ENCODE data around the gene SMIM3. TPM values are rescaled to one million over a fixed set of nuclear protein-coding genes. Genes with fewer than 3 reads are reported as not detected.

The SMIM3 gene
- total RNA-seq: 9.0 to 13.0 TPM (median 12.5 TPM) in 3 replicates
- long read RNA-seq, transcript SMIM3-201 (2 exons, 2,332 nt): major isoform, 14 of 14 reads
- long read RNA-seq, partial matches to known transcripts: 0 of 14 reads
- long read RNA-seq, other reads (novel, unspliced or antisense): 0 of 14 reads

- Mint-ChIP-seq H3K4me1 (ENCODE audit: low read depth) (peaks cover 57% of the 10 kb centered on the region), H3K36me3 (ENCODE audit: low read depth) (no peaks in the 10 kb centered on the region), H3K9me3 (ENCODE audit: low read depth) (no peaks in the 10 kb centered on the region), H3K4me3 (ENCODE audit: unreplicated experiment) (peak within 1 kb of the TSS; percentile 91), H3K27me3 (ENCODE audit: low read depth) (no peaks in the 10 kb centered on the region), H3K27ac (ENCODE audit: unreplicated experiment) (peak within 1 kb of the TSS; percentile 82)
- TF ChIP-seq CTCF (IDR thresholded peaks at IDR 0.05): peak; percentile 75
- no peak for DNase-seq (ENCODE audit: low spot score)
Measured at GRCh38 chr5:150778517-150779396, at the start of gene SMIM3. TSS of gene SMIM3 (plus strand) at chr5:150778757. CDS start at chr5:150795441, 16,684 bp downstream.

GRCh38 chr5:150729859-150730258 lies 48.7 kb upstream of the SMIM3 start:
- H3K36me3 Mint-ChIP-seq (ENCODE audit: low read depth): peaks cover 26% of the 10 kb centered on the region
- no peak for TF ChIP-seq CTCF (IDR thresholded peaks at IDR 0.05)
- DNase-seq (ENCODE audit: low spot score): no peak
- H3K4me1 Mint-ChIP-seq (ENCODE audit: low read depth): no peaks in the 10 kb centered on the region
- H3K27me3 Mint-ChIP-seq (ENCODE audit: low read depth): no peaks in the 10 kb centered on the region
- H3K4me3 Mint-ChIP-seq (ENCODE audit: unreplicated experiment): no peak overlapping the region
- H3K9me3 Mint-ChIP-seq (ENCODE audit: low read depth): no peaks in the 10 kb centered on the region
- no peak overlapping the region for H3K27ac Mint-ChIP-seq (ENCODE audit: unreplicated experiment)

- peaks cover 30% of the 10 kb centered on the region for H3K36me3 Mint-ChIP-seq (ENCODE audit: low read depth)
- H3K9me3 Mint-ChIP-seq (ENCODE audit: low read depth): peaks cover 7% of the 10 kb centered on the region
- no peak for TF ChIP-seq CTCF (IDR thresholded peaks at IDR 0.05)
- H3K27ac Mint-ChIP-seq (ENCODE audit: unreplicated experiment): peak overlapping the region; percentile 30
- no peaks in the 10 kb centered on the region for H3K4me1 Mint-ChIP-seq (ENCODE audit: low read depth)
- no peak for DNase-seq (ENCODE audit: low spot score)
- no peaks in the 10 kb centered on the region for H3K27me3 Mint-ChIP-seq (ENCODE audit: low read depth)
- no peak overlapping the region for H3K4me3 Mint-ChIP-seq (ENCODE audit: unreplicated experiment)
Measured at GRCh38 chr5:150731669-150732242, 46.8 kb upstream of the SMIM3 start.

- peaks cover 27% of the 10 kb centered on the region for H3K36me3 Mint-ChIP-seq (ENCODE audit: low read depth)
- no peak for TF ChIP-seq CTCF (IDR thresholded peaks at IDR 0.05)
- H3K4me3 Mint-ChIP-seq (ENCODE audit: unreplicated experiment): no peak overlapping the region
- peaks cover 23% of the 10 kb centered on the region for H3K4me1 Mint-ChIP-seq (ENCODE audit: low read depth)
- peaks cover 11% of the 10 kb centered on the region for H3K9me3 Mint-ChIP-seq (ENCODE audit: low read depth)
- DNase-seq (ENCODE audit: low spot score): no peak
- no peaks in the 10 kb centered on the region for H3K27me3 Mint-ChIP-seq (ENCODE audit: low read depth)
- H3K27ac Mint-ChIP-seq (ENCODE audit: unreplicated experiment): no peak overlapping the region
Measured at GRCh38 chr5:150734579-150735384, 43.8 kb upstream of the SMIM3 start.

- no peak for DNase-seq (ENCODE audit: low spot score)
- H3K27me3 Mint-ChIP-seq (ENCODE audit: low read depth): no peaks in the 10 kb centered on the region
- H3K4me3 Mint-ChIP-seq (ENCODE audit: unreplicated experiment): no peak overlapping the region
- H3K36me3 Mint-ChIP-seq (ENCODE audit: low read depth): peaks cover 30% of the 10 kb centered on the region
- H3K4me1 Mint-ChIP-seq (ENCODE audit: low read depth): peaks cover 25% of the 10 kb centered on the region
- no peak for TF ChIP-seq CTCF (IDR thresholded peaks at IDR 0.05)
- H3K9me3 Mint-ChIP-seq (ENCODE audit: low read depth): peaks cover 11% of the 10 kb centered on the region
- H3K27ac Mint-ChIP-seq (ENCODE audit: unreplicated experiment): peak overlapping the region; percentile 54
Measured at GRCh38 chr5:150738862-150739261, 39.7 kb upstream of the SMIM3 start.

Data from chondrocyte (in vitro differentiated cells).